Neuronal stem cell (in vitro differentiated cells): ENCODE results near the gene JPH2.

Experiments used
- DNase-seq: peaks from one replicate; pipeline ENCODE4 v3.0.0-alpha.2; 2013; ENCODE audit warnings: low spot score
- H2AFZ ChIP-seq: one replicate; pipeline ENCODE4 v1.6.1; 2013; ENCODE audit warnings: mild to moderate bottlenecking, low read length, inconsistent platforms
- H2AK5ac ChIP-seq: 2 replicates; pipeline ENCODE4 v1.6.1; 2013; ENCODE audit warnings: low read depth, mild to moderate bottlenecking, inconsistent platforms, low read length, moderate library complexity, mixed read lengths
- H2BK120ac ChIP-seq: 2 replicates; pipeline ENCODE4 v1.6.1; 2013; ENCODE audit warnings: low read depth, mild to moderate bottlenecking, inconsistent platforms, low read length, moderate library complexity, mixed read lengths
- H2BK12ac ChIP-seq: one replicate; pipeline ENCODE4 v1.6.1; 2013; ENCODE audit warnings: low read length, inconsistent platforms
- H2BK15ac ChIP-seq: 2 replicates; pipeline ENCODE4 v1.6.1; 2013; ENCODE audit warnings: mild to moderate bottlenecking, low read length, inconsistent platforms, mixed read lengths
- H2BK5ac ChIP-seq: one replicate; pipeline ENCODE4 v1.6.1; 2013; ENCODE audit warnings: inconsistent platforms, mild to moderate bottlenecking, low read length, moderate library complexity
- H3K14ac ChIP-seq: one replicate; pipeline ENCODE4 v1.6.1; 2013; ENCODE audit warnings: low read length, inconsistent platforms
- H3K18ac ChIP-seq: 2 replicates; pipeline ENCODE4 v1.6.1; 2013; ENCODE audit warnings: low read length, inconsistent platforms
- H3K23ac ChIP-seq: 2 replicates; pipeline ENCODE4 v1.6.1; 2013; ENCODE audit warnings: low read depth, mild to moderate bottlenecking, mixed read lengths, low read length, inconsistent platforms; ENCODE audit not compliant: poor library complexity
- H3K27ac ChIP-seq: replicated peaks from 3 replicates; pipeline ENCODE4 v1.5.1; 2013; ENCODE audit warnings: low read length, inconsistent platforms
- H3K27me3 ChIP-seq, 3 experiments: 2 replicates each; pipeline ENCODE4 v1.6.1; 2013; ENCODE audit warnings: low read length in 3 of 3, mild to moderate bottlenecking in 2 of 3, inconsistent platforms in 1 of 3, low read depth in 1 of 3, mixed read lengths in 1 of 3, moderate library complexity in 1 of 3; ENCODE audit not compliant: control insufficient read depth in 3 of 3, insufficient read depth in 3 of 3
- H3K36me3 ChIP-seq, 2 donors: replicated peaks in 1 of 2; 2 replicates each; pipeline ENCODE4 v1.6.1; 2013; ENCODE audit warnings: low read length in 2 of 2; ENCODE audit not compliant: control insufficient read depth in 2 of 2, insufficient read depth in 2 of 2
- H3K4ac ChIP-seq: 2 replicates; pipeline ENCODE4 v1.6.1; 2013; ENCODE audit warnings: inconsistent platforms, mild to moderate bottlenecking, low read length, moderate library complexity
- H3K4me1 ChIP-seq, 2 donors: 1 replicate in 1 of 2; 2 replicates in 1 of 2; pipeline ENCODE4 v1.6.1; 2013; ENCODE audit warnings: low read length in 2 of 2, low read depth in 1 of 2; ENCODE audit not compliant: control insufficient read depth in 2 of 2, insufficient read depth in 1 of 2
- H3K4me2 ChIP-seq: one replicate; pipeline ENCODE4 v1.6.1; 2013; ENCODE audit warnings: mild to moderate bottlenecking, low read length, inconsistent platforms; ENCODE audit not compliant: insufficient read depth, poor library complexity, severe bottlenecking
- H3K4me3 ChIP-seq, 2 donors: 2 replicates each; pipeline ENCODE4 v1.5.1; 2013; ENCODE audit warnings: low read length in 2 of 2, mild to moderate bottlenecking in 2 of 2, inconsistent platforms in 1 of 2, moderate library complexity in 1 of 2
- H3K79me1 ChIP-seq: one replicate; pipeline ENCODE4 v1.6.1; 2013; ENCODE audit warnings: low read depth, mild to moderate bottlenecking, inconsistent platforms, low read length, moderate library complexity
- H3K9ac ChIP-seq: one replicate; pipeline ENCODE4 v1.6.1; 2013; ENCODE audit warnings: mild to moderate bottlenecking, low read depth, low read length, inconsistent platforms; ENCODE audit not compliant: poor library complexity
- H3K9me3 ChIP-seq, 2 donors: replicated peaks in 1 of 2; 2 replicates each; pipeline versions ENCODE3 to v1.6.1; 2013; ENCODE audit warnings: low read length in 2 of 2, mild to moderate bottlenecking in 2 of 2, inconsistent platforms in 1 of 2, low read depth in 1 of 2, mixed read lengths in 1 of 2, moderate library complexity in 1 of 2; ENCODE audit not compliant: control insufficient read depth in 2 of 2, insufficient read depth in 1 of 2
- H4K8ac ChIP-seq: one replicate; pipeline ENCODE4 v1.6.1; 2013; ENCODE audit warnings: low read depth, mild to moderate bottlenecking, inconsistent platforms, low read length, moderate library complexity
- H4K91ac ChIP-seq: one replicate; pipeline ENCODE4 v1.6.1; 2013; ENCODE audit warnings: low read length, low read depth, mild to moderate bottlenecking, inconsistent platforms; ENCODE audit not compliant: poor library complexity
- WGBS, 2 donors: extraction: QIAGEN DNeasy Blood & Tissue Kit; methylation state at CpG; one replicate each; pipeline ENCODE4 v1.1.7; 2013; ENCODE audit warnings: missing lambda C conversion rate in 2 of 2, mixed read lengths in 1 of 2; ENCODE audit not compliant: insufficient read length in 2 of 2, insufficient replicate concordance in 1 of 2; ENCODE audit errors: extremely low coverage in 2 of 2; 5-methylcytosine and 5-hydroxymethylcytosine counted together

Gene JPH2

GRCh38 chr20:44111712-44112335 is 75.2 kb downstream of the JPH2 start:
- H4K8ac ChIP-seq = no peak overlapping the region
- H3K23ac ChIP-seq = no peak overlapping the region
- H3K36me3 ChIP-seq = no peaks in the 10 kb centered on the region
- no peak overlapping the region for H3K4me3 ChIP-seq
- no peak overlapping the region for H3K14ac ChIP-seq
- no peak overlapping the region for H3K4me2 ChIP-seq
- no CpG with 5 or more reads among the region's 6 CpGs for WGBS, 2 donors
- H2BK120ac ChIP-seq = no peak overlapping the region
- peaks cover 0 to 17% (median 0%) of the 10 kb centered on the region in 3 experiments for H3K27me3 ChIP-seq
- H2AK5ac ChIP-seq = no peak overlapping the region
- no peaks in the 10 kb centered on the region for H3K79me1 ChIP-seq
- H3K9ac ChIP-seq = no peak overlapping the region
- no peak overlapping the region for H3K27ac ChIP-seq
- no peak overlapping the region for H3K4ac ChIP-seq
- no peak overlapping the region for H2BK12ac ChIP-seq
- H4K91ac ChIP-seq = no peak overlapping the region
- no peak overlapping the region for H2AFZ ChIP-seq
- no peak for DNase-seq
- H3K18ac ChIP-seq = no peak overlapping the region
- no peaks in the 10 kb centered on the region for H3K4me1 ChIP-seq
- no peak overlapping the region for H2BK5ac ChIP-seq
- no peaks in the 10 kb centered on the region for H3K9me3 ChIP-seq
- no peak overlapping the region for H2BK15ac ChIP-seq

GRCh38 chr20:44110816-44111568 is 76.0 kb downstream of the JPH2 start:
- Histone ChIP-seq H2BK5ac (no peak overlapping the region), H3K4ac (no peak overlapping the region), H2BK15ac (no peak overlapping the region), H2AFZ (no peak overlapping the region), H2AK5ac (no peak overlapping the region), H2BK120ac (no peak overlapping the region), H3K79me1 (no peaks in the 10 kb centered on the region), H3K9me3 (no peaks in the 10 kb centered on the region), H3K27ac (no peak overlapping the region), H3K9ac (no peak overlapping the region), H3K14ac (no peak overlapping the region), H3K4me1 (no peaks in the 10 kb centered on the region), H3K23ac (no peak overlapping the region), H3K4me3 (no peak overlapping the region), H3K36me3 (no peaks in the 10 kb centered on the region), H3K27me3 (peaks cover 0 to 17% (median 0%) of the 10 kb centered on the region in 3 experiments), H4K8ac (no peak overlapping the region), H3K4me2 (no peak overlapping the region), H3K18ac (no peak overlapping the region), H4K91ac (no peak overlapping the region), H2BK12ac (no peak overlapping the region)
- no peak for DNase-seq
- WGBS, 2 donors = no CpG with 5 or more reads among the region's 9 CpGs

- H3K4me3 ChIP-seq = no peak overlapping the region
- no peak overlapping the region for H2AFZ ChIP-seq
- peak overlapping the region; percentile 1 for H3K9ac ChIP-seq
- H2BK120ac ChIP-seq = no peak overlapping the region
- no peak overlapping the region for H2AK5ac ChIP-seq
- H3K27me3 ChIP-seq = peaks cover 0 to 18% (median 0%) of the 10 kb centered on the region in 3 experiments
- H3K14ac ChIP-seq = no peak overlapping the region
- WGBS, 2 donors = no CpG with 5 or more reads among the region's 5 CpGs
- H3K23ac ChIP-seq = no peak overlapping the region
- no peaks in the 10 kb centered on the region for H3K4me1 ChIP-seq
- no peak for DNase-seq
- H3K4me2 ChIP-seq = no peak overlapping the region
- H2BK12ac ChIP-seq = no peak overlapping the region
- H2BK15ac ChIP-seq = no peak overlapping the region
- H3K27ac ChIP-seq = no peak overlapping the region
- no peak overlapping the region for H3K4ac ChIP-seq
- H3K36me3 ChIP-seq = no peaks in the 10 kb centered on the region
- no peak overlapping the region for H2BK5ac ChIP-seq
- H3K18ac ChIP-seq = no peak overlapping the region
- no peaks in the 10 kb centered on the region for H3K9me3 ChIP-seq
- H4K91ac ChIP-seq = no peak overlapping the region
- no peak overlapping the region for H4K8ac ChIP-seq
- no peaks in the 10 kb centered on the region for H3K79me1 ChIP-seq
These were observed 77.0 kb downstream of the JPH2 start for GRCh38 chr20:44109951-44110361.

- Histone ChIP-seq H2BK5ac (no peak overlapping the region), H2AFZ (no peak overlapping the region), H2BK15ac (no peak overlapping the region), H3K9ac (no peak overlapping the region), H4K8ac (no peak overlapping the region), H3K18ac (no peak overlapping the region), H3K9me3 (no peaks in the 10 kb centered on the region), H3K4me3 (no peak overlapping the region), H3K79me1 (no peaks in the 10 kb centered on the region), H2BK12ac (no peak overlapping the region), H2AK5ac (no peak overlapping the region), H3K27ac (no peak overlapping the region), H2BK120ac (no peak overlapping the region), H3K27me3 (peaks cover 0 to 11% (median 0%) of the 10 kb centered on the region in 3 experiments), H3K14ac (no peak overlapping the region), H4K91ac (no peak overlapping the region), H3K4ac (no peak overlapping the region), H3K36me3 (no peaks in the 10 kb centered on the region), H3K4me1 (no peaks in the 10 kb centered on the region), H3K4me2 (no peak overlapping the region), H3K23ac (no peak overlapping the region)
- no peak for DNase-seq
- WGBS, 2 donors = no CpG with 5 or more reads among the region's 5 CpGs
These were observed 80.4 kb downstream of the JPH2 start for GRCh38 chr20:44106615-44107014.
